Uterus (tissue), 4 donors: ENCODE results near the gene NDUFB11. TPM values are rescaled to one million over a fixed set of nuclear protein-coding genes. Genes with fewer than 3 reads are reported as not detected.
A peak's percentile ranks its signal among the peaks of the same experiment; 100 is the strongest.

Experiments
- DNase-seq, 2 donors: peaks; one replicate each; pipeline ENCODE4 v3.0.0-alpha.2; 2019 to 2020
- H3K27ac ChIP-seq, 2 donors: fragments of 200-600 bp; sonication (generic); 1 replicate in 1 of 2; 2 replicates in 1 of 2; pipeline ENCODE4 v1.5.1; 2016 to 2018
- H3K27me3 ChIP-seq, 2 donors: fragments of 200-600 bp; sonication (generic); one replicate each; pipeline ENCODE4 v1.5.1; 2018 to 2019; ENCODE audit warnings: control low read depth in 1 of 2
- H3K36me3 ChIP-seq, 2 donors: fragments of 200-600 bp; sonication (generic); one replicate each; pipeline ENCODE4 v1.5.1; 2019; ENCODE audit warnings: control low read depth in 1 of 2
- H3K4me1 ChIP-seq, 2 donors: fragments of 200-600 bp; sonication (generic); one replicate each; pipeline ENCODE4 v1.5.1; 2018 to 2019; ENCODE audit warnings: control low read depth in 1 of 2
- H3K4me3 ChIP-seq, 2 donors: fragments of 200-600 bp; sonication (generic); 1 replicate in 1 of 2; 2 replicates in 1 of 2; pipeline ENCODE4 v1.5.1; 2018 to 2019; ENCODE audit warnings: mild to moderate bottlenecking in 1 of 2
- H3K9me3 ChIP-seq, 2 donors: fragments of 200-600 bp; sonication (generic); one replicate each; pipeline ENCODE4 v1.5.1; 2019; ENCODE audit warnings: control low read depth in 1 of 2
- CTCF ChIP-seq, 4 experiments: fragments of 200-600 bp in 2 of 4; fragments of 450-650 bp in 2 of 4; sonication (generic) in 2 of 4; IDR thresholded peaks; one replicate each; pipeline ENCODE4 v1.5.1; 2016 to 2019; ENCODE audit warnings: antibody characterized with exemption in 4 of 4, mild to moderate bottlenecking in 2 of 4, moderate library complexity in 1 of 4
- POLR2A ChIP-seq, 2 donors: fragments of 450-650 bp; IDR thresholded peaks; one replicate each; pipeline ENCODE4 v1.6.1; 2016; ENCODE audit warnings: antibody characterized with exemption in 2 of 2, mild to moderate bottlenecking in 1 of 2, moderate library complexity in 1 of 2
- intact Hi-C: fragments of 100-400 bp; cut with DNase I; formaldehyde crosslinking; loops from one replicate; pipeline ENCODE4 v1.15.1; 2023; ENCODE audit warnings: low total_unique reads
- total RNA-seq, 4 donors: library from RNA; depleted of rRNA in 3 of 4; stranded (reverse); fragments of >200 nt in 3 of 4; gene quantifications; one replicate each; pipeline versions ENCODE4 v1.1.0 to v1.2.4, GENCODE V29; 2014 to 2023
- donor health status: DM: yes; HTN: yes; CAD: no.

NDUFB11 gene
- total RNA-seq, 4 donors from 2014 or later, result 28.6 to 42.6 (median 35.5) TPM

GRCh38 chrX:47174846-47175587, 30.5 kb upstream of the NDUFB11 start:
- intact Hi-C loops, result no loop called here
- peak in 1 of 2 donors; percentile 10 for DNase-seq
- Histone ChIP-seq H3K9me3 (no peaks in the 10 kb centered on the region), H3K27ac (no peak overlapping the region), H3K36me3 (no peaks in the 10 kb centered on the region), H3K27me3 (no peaks in the 10 kb centered on the region), H3K4me3 (no peak overlapping the region), H3K4me1 (no peaks in the 10 kb centered on the region)
- TF ChIP-seq POLR2A (IDR thresholded peaks at IDR 0.05) (no peak), CTCF (IDR thresholded peaks at IDR 0.05) (no peak)

GRCh38 chrX:47174376-47174775, 29.9 kb upstream of the NDUFB11 start:
- Histone ChIP-seq H3K27ac (no peak overlapping the region), H3K4me1 (no peaks in the 10 kb centered on the region), H3K9me3 (no peaks in the 10 kb centered on the region), H3K4me3 (no peak overlapping the region), H3K36me3 (no peaks in the 10 kb centered on the region), H3K27me3 (no peaks in the 10 kb centered on the region)
- TF ChIP-seq POLR2A (IDR thresholded peaks at IDR 0.05) (no peak), CTCF (IDR thresholded peaks at IDR 0.05) (no peak)
- intact Hi-C loops, result no loop called here
- DNase-seq, result no peak

GRCh38 chrX:47172971-47173792, 28.7 kb upstream of the NDUFB11 start:
- Histone ChIP-seq H3K27ac (no peak overlapping the region), H3K27me3 (no peaks in the 10 kb centered on the region), H3K4me3 (no peak overlapping the region)

GRCh38 chrX:47172549-47172948, 28.0 kb upstream of the NDUFB11 start:
- no peaks in the 10 kb centered on the region for H3K27me3 ChIP-seq
- peak; percentile 2 to 4 for DNase-seq

More at GRCh38 chrX:47172971-47173792, 28.7 kb upstream of the NDUFB11 start:
- Histone ChIP-seq H3K4me1 (no peaks in the 10 kb centered on the region), H3K36me3 (no peaks in the 10 kb centered on the region), H3K9me3 (no peaks in the 10 kb centered on the region)
- peak; percentile 9 to 11 for DNase-seq
- TF ChIP-seq CTCF (IDR thresholded peaks at IDR 0.05), result no peak
- TF ChIP-seq POLR2A (IDR thresholded peaks at IDR 0.05), result no peak
- intact Hi-C loops, result no loop called here

More at GRCh38 chrX:47172549-47172948, 28.0 kb upstream of the NDUFB11 start:
- intact Hi-C loops, result no loop called here
- Histone ChIP-seq H3K36me3 (no peaks in the 10 kb centered on the region), H3K27ac (no peak overlapping the region), H3K4me1 (no peaks in the 10 kb centered on the region), H3K4me3 (no peak overlapping the region), H3K9me3 (no peaks in the 10 kb centered on the region)
- TF ChIP-seq POLR2A (IDR thresholded peaks at IDR 0.05) (no peak), CTCF (IDR thresholded peaks at IDR 0.05) (no peak)
